ENCODE measurements around the gene TBL1X. TPM values are rescaled to one million over a fixed set of nuclear protein-coding genes. Genes with fewer than 3 reads are reported as not detected.

TBL1X gene
- total RNA-seq, 1 donor from 2014 or later: 21.4 TPM

DNA sequence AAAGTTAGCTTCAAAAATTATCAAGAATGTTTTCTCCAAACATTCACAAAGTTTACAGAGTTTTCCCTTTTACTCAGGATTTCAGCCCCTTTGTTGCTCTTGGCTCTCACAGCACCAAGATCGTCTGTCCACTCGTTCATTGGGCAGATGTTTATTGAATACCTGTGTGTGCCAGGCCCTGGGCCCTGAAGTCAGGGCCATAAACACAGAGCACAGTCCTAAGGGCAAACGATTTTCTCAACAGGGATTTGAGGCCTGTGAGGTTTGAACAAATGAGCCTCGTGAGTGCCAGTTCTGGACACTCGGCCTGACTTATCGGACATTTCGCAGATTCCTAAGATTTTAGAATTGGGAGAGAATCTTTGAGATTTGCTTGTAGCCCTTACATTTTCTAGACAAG is 142.1 kb downstream of the TBL1X start:
- Mint-ChIP-seq H3K36me3 (ENCODE audit: low read depth) (no peaks in the 10 kb centered on the region), H3K4me3 (ENCODE audit: unreplicated experiment) (no peak overlapping the region), H3K4me1 (ENCODE audit: low read depth) (peaks cover 12% of the 10 kb centered on the region), H3K27ac (ENCODE audit: unreplicated experiment) (no peak overlapping the region), H3K9me3 (ENCODE audit: low read depth) (peaks cover 8% of the 10 kb centered on the region), H3K27me3 (ENCODE audit: low read depth) (no peaks in the 10 kb centered on the region)
- TF ChIP-seq, protein P1, sequence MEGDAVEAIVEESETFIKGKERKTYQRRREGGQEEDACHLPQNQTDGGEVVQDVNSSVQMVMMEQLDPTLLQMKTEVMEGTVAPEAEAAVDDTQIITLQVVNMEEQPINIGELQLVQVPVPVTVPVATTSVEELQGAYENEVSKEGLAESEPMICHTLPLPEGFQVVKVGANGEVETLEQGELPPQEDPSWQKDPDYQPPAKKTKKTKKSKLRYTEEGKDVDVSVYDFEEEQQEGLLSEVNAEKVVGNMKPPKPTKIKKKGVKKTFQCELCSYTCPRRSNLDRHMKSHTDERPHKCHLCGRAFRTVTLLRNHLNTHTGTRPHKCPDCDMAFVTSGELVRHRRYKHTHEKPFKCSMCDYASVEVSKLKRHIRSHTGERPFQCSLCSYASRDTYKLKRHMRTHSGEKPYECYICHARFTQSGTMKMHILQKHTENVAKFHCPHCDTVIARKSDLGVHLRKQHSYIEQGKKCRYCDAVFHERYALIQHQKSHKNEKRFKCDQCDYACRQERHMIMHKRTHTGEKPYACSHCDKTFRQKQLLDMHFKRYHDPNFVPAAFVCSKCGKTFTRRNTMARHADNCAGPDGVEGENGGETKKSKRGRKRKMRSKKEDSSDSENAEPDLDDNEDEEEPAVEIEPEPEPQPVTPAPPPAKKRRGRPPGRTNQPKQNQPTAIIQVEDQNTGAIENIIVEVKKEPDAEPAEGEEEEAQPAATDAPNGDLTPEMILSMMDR (IDR thresholded peaks at IDR 0.05): no peak
- no peak for DNase-seq (ENCODE audit: low spot score)

DNA sequence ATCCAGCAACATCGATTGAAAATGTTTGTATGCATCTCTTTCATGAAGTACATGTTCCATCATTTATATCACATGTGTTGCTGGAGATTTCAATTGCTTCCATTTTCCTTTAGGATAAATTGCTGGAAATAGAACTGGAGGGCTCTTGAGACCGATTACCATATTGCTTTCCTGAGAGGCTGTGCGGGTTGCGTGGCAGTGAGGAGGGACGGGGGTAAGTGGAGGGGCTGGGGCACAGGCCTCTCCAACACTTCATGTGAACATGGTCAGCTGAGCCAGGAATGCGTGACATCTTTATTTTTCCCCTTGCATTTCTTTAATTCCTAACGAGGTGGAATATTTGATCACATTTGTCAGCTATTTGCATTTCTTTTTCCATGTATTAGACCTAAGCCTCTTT is 144.6 kb downstream of the TBL1X start:
- H3K27me3 Mint-ChIP-seq (ENCODE audit: low read depth): no peaks in the 10 kb centered on the region
- H3K9me3 Mint-ChIP-seq (ENCODE audit: low read depth): no peaks in the 10 kb centered on the region

DNA sequence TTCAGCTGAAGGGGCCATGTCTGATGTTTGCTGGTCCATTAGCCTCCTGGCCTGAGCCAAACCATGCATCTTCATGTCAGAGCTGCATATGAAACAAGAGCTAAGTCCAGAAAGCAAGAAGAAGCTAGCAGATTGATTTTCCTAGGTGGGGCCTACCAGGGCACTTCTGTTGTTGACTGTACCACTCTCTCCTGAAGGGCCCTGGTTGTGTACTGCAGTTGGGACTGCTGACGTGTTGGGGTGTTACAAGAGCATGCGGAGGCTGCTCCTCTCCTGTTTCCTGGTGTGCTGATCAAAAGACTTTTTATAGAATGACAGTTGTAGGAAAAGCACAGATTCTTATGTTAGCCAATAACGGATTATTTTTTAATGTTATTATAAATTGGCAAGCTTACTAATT is 145.1 kb downstream of the TBL1X start:
- peaks cover 12% of the 10 kb centered on the region for H3K4me1 Mint-ChIP-seq (ENCODE audit: low read depth)
- no peak overlapping the region for H3K4me3 Mint-ChIP-seq (ENCODE audit: unreplicated experiment)
- no peaks in the 10 kb centered on the region for H3K9me3 Mint-ChIP-seq (ENCODE audit: low read depth)
- H3K27ac Mint-ChIP-seq (ENCODE audit: unreplicated experiment): no peak overlapping the region
- no peak for DNase-seq (ENCODE audit: low spot score)
- no peaks in the 10 kb centered on the region for H3K27me3 Mint-ChIP-seq (ENCODE audit: low read depth)
- no peaks in the 10 kb centered on the region for H3K36me3 Mint-ChIP-seq (ENCODE audit: low read depth)
- TF ChIP-seq, protein P1 (IDR thresholded peaks at IDR 0.05): no peak

More for the DNA sequence above, 144.6 kb downstream of the TBL1X start:
- H3K27ac Mint-ChIP-seq (ENCODE audit: unreplicated experiment): no peak overlapping the region
- no peak overlapping the region for H3K4me3 Mint-ChIP-seq (ENCODE audit: unreplicated experiment)
- peaks cover 12% of the 10 kb centered on the region for H3K4me1 Mint-ChIP-seq (ENCODE audit: low read depth)
- H3K36me3 Mint-ChIP-seq (ENCODE audit: low read depth): no peaks in the 10 kb centered on the region
- no peak for DNase-seq (ENCODE audit: low spot score)
- TF ChIP-seq, protein P1 (IDR thresholded peaks at IDR 0.05): no peak

DNA sequence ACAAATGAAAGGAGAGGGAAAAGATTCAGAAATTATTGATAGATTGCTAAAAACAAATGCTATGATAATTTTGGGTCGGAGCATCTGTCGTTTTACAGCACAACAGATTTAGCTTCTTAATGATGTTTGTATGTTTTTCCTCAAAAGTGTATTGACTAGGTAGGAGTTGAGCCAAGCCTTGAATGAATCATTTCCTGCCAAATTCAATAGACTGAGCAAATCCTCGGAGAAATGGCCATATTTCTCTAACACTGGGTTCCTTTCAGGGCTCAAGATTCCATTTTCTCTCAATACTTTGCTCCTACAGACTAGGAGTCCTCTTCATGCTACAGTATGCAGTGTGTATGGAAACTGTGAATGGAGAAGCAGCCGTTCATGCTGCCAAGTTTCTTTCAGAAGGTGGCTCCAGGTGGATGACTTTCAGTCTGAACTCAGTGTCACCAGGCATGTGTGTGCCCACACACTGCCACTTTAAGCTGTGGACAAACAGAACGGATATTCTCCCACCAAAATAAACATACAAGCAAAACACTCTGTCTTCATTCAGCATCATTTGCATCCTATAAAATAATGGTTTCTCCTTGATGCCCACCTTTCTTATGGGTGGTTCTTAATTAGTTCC is 146.0 kb downstream of the TBL1X start:
- Mint-ChIP-seq H3K9me3 (ENCODE audit: low read depth) (peaks cover 2% of the 10 kb centered on the region), H3K27me3 (ENCODE audit: low read depth) (no peaks in the 10 kb centered on the region), H3K27ac (ENCODE audit: unreplicated experiment) (no peak overlapping the region), H3K4me3 (ENCODE audit: unreplicated experiment) (no peak overlapping the region), H3K4me1 (ENCODE audit: low read depth) (peaks cover 12% of the 10 kb centered on the region), H3K36me3 (ENCODE audit: low read depth) (no peaks in the 10 kb centered on the region)
- TF ChIP-seq, protein P1 (IDR thresholded peaks at IDR 0.05): no peak
- DNase-seq (ENCODE audit: low spot score): no peak

DNA sequence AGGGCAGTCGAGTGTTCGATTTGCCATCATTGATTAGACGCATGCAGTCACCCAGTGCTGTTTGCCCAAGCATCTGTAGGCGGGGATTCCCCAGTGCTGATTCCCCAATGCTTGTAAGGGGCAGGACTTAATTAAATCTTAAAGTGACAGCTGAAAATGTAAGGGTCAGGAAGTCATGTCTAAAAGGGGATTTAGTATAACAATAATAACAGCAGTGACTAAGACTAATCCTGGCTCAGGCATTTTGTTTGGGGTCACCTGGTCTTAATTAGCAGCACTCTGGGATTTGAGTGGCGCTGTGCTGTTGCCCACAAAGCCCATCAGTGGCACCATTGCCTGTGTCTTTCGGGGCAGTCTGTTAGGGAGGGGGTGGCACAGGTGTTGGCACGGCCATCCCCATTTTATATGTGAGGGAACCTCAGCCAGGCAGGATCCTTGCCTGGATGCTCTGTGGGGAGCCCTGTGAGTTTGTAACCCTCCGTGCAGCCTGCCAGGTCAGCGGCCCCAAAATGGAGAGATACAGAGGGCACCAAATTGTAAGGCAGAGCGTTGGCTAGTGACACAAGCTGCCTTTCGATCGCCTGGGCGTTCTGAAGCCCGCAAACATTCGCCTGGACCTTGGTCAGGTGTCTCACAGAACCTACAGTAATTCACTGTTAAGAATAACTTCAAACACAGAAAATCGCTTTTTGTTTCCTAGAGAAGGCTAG is 146.7 kb downstream of the TBL1X start:
- Mint-ChIP-seq H3K27ac (ENCODE audit: unreplicated experiment) (no peak overlapping the region), H3K36me3 (ENCODE audit: low read depth) (no peaks in the 10 kb centered on the region), H3K9me3 (ENCODE audit: low read depth) (peaks cover 2% of the 10 kb centered on the region), H3K4me1 (ENCODE audit: low read depth) (peaks cover 11% of the 10 kb centered on the region), H3K27me3 (ENCODE audit: low read depth) (no peaks in the 10 kb centered on the region), H3K4me3 (ENCODE audit: unreplicated experiment) (no peak overlapping the region)
- TF ChIP-seq, protein P1 (IDR thresholded peaks at IDR 0.05): no peak
- DNase-seq (ENCODE audit: low spot score): no peak

All from chondrocyte (in vitro differentiated cells).